Measurements from ENCODE around the gene CHPF2.

GRCh38 chr7:151275813-151276577 lies 43.7 kb downstream of the CHPF2 start:
- TF ChIP-seq CTCF (IDR thresholded peaks at IDR 0.05): no peak
- no peak for TF ChIP-seq POLR2A (IDR thresholded peaks at IDR 0.05)

Data from thyroid gland (tissue), 4 donors.